IPS-NIHi7 (cell line): ENCODE measurements around the gene TTC9B.
"Not testable (repeated sequence)": the region's sequence is repeated elsewhere in the genome, so short reads cannot be mapped to it uniquely, and the experiment has no call there.

Experiments used
- DNase-seq: peaks from one replicate; pipeline ENCODE4 v3.0.0; 2012; ENCODE audit warnings: mixed read lengths; ENCODE audit errors: extremely low spot score

TTC9B gene

GRCh38 chr19:40170303-40170989, 47.7 kb downstream of the TTC9B start:
- DNase-seq = not testable (repeated sequence)

GRCh38 chr19:40169482-40170302, 48.5 kb downstream of the TTC9B start:
- DNase-seq = not testable (repeated sequence)
